ENCODE results near the gene TOX3. TPM values are rescaled to one million over a fixed set of nuclear protein-coding genes. Genes with fewer than 3 reads are reported as not detected.

The TOX3 gene
- polyA plus RNA-seq, 1 of the 3 experiments (the other 2 are of a cell fraction), result not detected

- CTCF ChIA-PET, result no interaction called here
- Histone ChIP-seq H3K9ac (no peak overlapping the region), H3K9me2 (no peaks in the 10 kb centered on the region), H3K4me3 (ENCODE audit: low read depth in 2 of 2, low read length in 1 of 2) (no peak overlapping the region), H3K27me3 (ENCODE audit: insufficient read depth) (no peaks in the 10 kb centered on the region), H3K9me3 (no peaks in the 10 kb centered on the region), H3K79me2 (ENCODE audit: insufficient read depth) (no peaks in the 10 kb centered on the region), H3K4me1 (ENCODE audit: control insufficient read depth in 1 of 2, insufficient read depth in 2 of 2, low read depth in 1 of 2, low read length in 1 of 2) (no peaks in the 10 kb centered on the region), H2AFZ (ENCODE audit: low read depth) (no peak overlapping the region), H4K20me1 (ENCODE audit: insufficient read depth) (no peaks in the 10 kb centered on the region), H3K36me3 (replicated peaks in 1 of 2; ENCODE audit: control insufficient read depth in 1 of 2, insufficient read depth in 2 of 2, low read length in 1 of 2) (no peaks in the 10 kb centered on the region), H3K27ac (ENCODE audit: low read depth in 2 of 2, low read length in 1 of 2) (no peak overlapping the region), H3F3A (replicated peaks; ENCODE audit: insufficient read depth) (no peaks in the 10 kb centered on the region), H3K4me2 (no peak overlapping the region)
- TF ChIP-seq POLR2AphosphoS5 (IDR thresholded peaks at IDR 0.05; ENCODE audit: low read depth, low read length), result no peak
- no peak for TF ChIP-seq TEAD4 (IDR thresholded peaks at IDR 0.05; ENCODE audit: borderline replicate concordance, insufficient read depth)
- no peak for TF ChIP-seq RXRA (IDR thresholded peaks at IDR 0.05; ENCODE audit: borderline replicate concordance, low read depth)
- POLR2A ChIA-PET, result no interaction called here
- no peak for DNase-seq
- WGBS (ENCODE audit: low lambda C conversion rate), result 0% methylated on average over 1 of the region's 1 CpG
Measured at GRCh38 chr16:52538511-52538910, 8.4 kb downstream of the TOX3 start.

- no peak for TF ChIP-seq ELF1 (IDR thresholded peaks at IDR 0.05)
- no peak for TF ChIP-seq MEF2A (IDR thresholded peaks at IDR 0.05; ENCODE audit: borderline replicate concordance, low read depth)
- TF ChIP-seq RAD21 (IDR thresholded peaks at IDR 0.05; ENCODE audit: low read length), result no peak
- no peak for TF ChIP-seq ZBTB33 (IDR thresholded peaks at IDR 0.05; ENCODE audit: borderline replicate concordance, low read depth)
- no peak for TF ChIP-seq GABPA (IDR thresholded peaks at IDR 0.05; ENCODE audit: low read depth)
- no peak for TF ChIP-seq NFIC (IDR thresholded peaks at IDR 0.05; ENCODE audit: borderline replicate concordance)
- no peak for TF ChIP-seq CTCF (IDR thresholded peaks at IDR 0.05)
- TF ChIP-seq SMC3 (IDR thresholded peaks at IDR 0.05; ENCODE audit: low read depth, low read length), result no peak
- no peak for TF ChIP-seq PBX3 (IDR thresholded peaks at IDR 0.05)
- no peak for TF ChIP-seq FOXJ3 (CRISPR knock-in tag; IDR thresholded peaks at IDR 0.05)
- TF ChIP-seq SIN3A (IDR thresholded peaks at IDR 0.05; ENCODE audit: borderline replicate concordance, low read depth, low read length), result no peak
- no peak for TF ChIP-seq CHD2 (IDR thresholded peaks at IDR 0.05; ENCODE audit: low read length, partially characterized antibody)
- TF ChIP-seq EP300 (IDR thresholded peaks at IDR 0.05; ENCODE audit: borderline replicate concordance in 1 of 2, low read depth in 1 of 2, low read length in 1 of 2), result no peak
- TF ChIP-seq FOSL2 (IDR thresholded peaks at IDR 0.05; ENCODE audit: borderline replicate concordance, low read depth), result no peak
- TF ChIP-seq REST (IDR thresholded peaks at IDR 0.05; ENCODE audit: low read depth, low read length), result no peak
- no peak for TF ChIP-seq TEAD4 (IDR thresholded peaks at IDR 0.05; ENCODE audit: borderline replicate concordance, insufficient read depth)
- no peak for TF ChIP-seq NRF1 (IDR thresholded peaks at IDR 0.05; ENCODE audit: low read depth, low read length)
- no peak for TF ChIP-seq MXI1 (IDR thresholded peaks at IDR 0.05; ENCODE audit: low read depth, low read length)
- Histone ChIP-seq H3K4me3 (ENCODE audit: low read depth in 2 of 2, low read length in 1 of 2) (no peak overlapping the region), H4K20me1 (ENCODE audit: insufficient read depth) (no peaks in the 10 kb centered on the region), H3K9ac (no peak overlapping the region), H3K79me2 (ENCODE audit: insufficient read depth) (no peaks in the 10 kb centered on the region), H3K36me3 (replicated peaks in 1 of 2; ENCODE audit: control insufficient read depth in 1 of 2, insufficient read depth in 2 of 2, low read length in 1 of 2) (no peaks in the 10 kb centered on the region), H3K4me2 (no peak overlapping the region), H3K9me2 (no peaks in the 10 kb centered on the region), H3K27me3 (ENCODE audit: insufficient read depth) (no peaks in the 10 kb centered on the region), H3F3A (replicated peaks; ENCODE audit: insufficient read depth) (no peaks in the 10 kb centered on the region), H3K27ac (ENCODE audit: low read depth in 2 of 2, low read length in 1 of 2) (no peak overlapping the region), H2AFZ (ENCODE audit: low read depth) (no peak overlapping the region), H3K4me1 (ENCODE audit: control insufficient read depth in 1 of 2, insufficient read depth in 2 of 2, low read depth in 1 of 2, low read length in 1 of 2) (no peaks in the 10 kb centered on the region), H3K9me3 (no peaks in the 10 kb centered on the region)
- DNase-seq, result no peak
- WGBS (ENCODE audit: low lambda C conversion rate), result 10% methylated on average over 3 of the region's 3 CpGs
- ChIA-PET POLR2A (no interaction called here), CTCF (no interaction called here)
Measured at GRCh38 chr16:52537516-52537915, 9.4 kb downstream of the TOX3 start.
